A549 (cell line): Measurements from ENCODE around the gene TGFBR3. TPM values are rescaled to one million over a fixed set of nuclear protein-coding genes. Genes with fewer than 3 reads are reported as not detected.

Experiments used
- ATAC-seq, 2 experiments: fragments of 200-7000 bp in 1 of 2; fragments of >200 bp in 1 of 2; cut with Nextera tagmentation in 1 of 2; cut with Tn5 transposase in 1 of 2; 3 replicates each; pipeline versions ENCODE4 v1.8.0 to v1.9.1; 2018 to 2020; ENCODE audit warnings: mild to moderate bottlenecking in 1 of 2, moderate library complexity in 1 of 2
- CTCF ChIA-PET: fragments of 300-600 bp; sonication (Branson Sonifier 250); formaldehyde crosslinking; extraction: SDS; loops from one replicate; lab custom pipeline; 2021; ENCODE audit warnings: antibody characterized with exemption, inconsistent platforms; lab: Yijun Ruan, JAX
- POLR2A ChIA-PET: fragments of 350-600 bp; formaldehyde crosslinking; extraction: SDS; loops from one replicate; lab custom pipeline; 2021; ENCODE audit warnings: antibody characterized with exemption, inconsistent platforms; lab: Yijun Ruan, JAX
- DNase-seq, 2 experiments: peaks; one replicate each; pipeline versions ENCODE4 v3.0.0 to v3.0.0-alpha.2; 2011 to 2016; ENCODE audit warnings: low read depth in 1 of 2, low spot score in 1 of 2
- FAIRE-seq: peaks from 2 replicates; lab custom pipeline; 2011; peaks lifted over from hg19 to GRCh38; lab: Jason Lieb, UNC
- H3K27ac ChIP-seq, 2 experiments: fragments of >200 bp; sonication (Bioruptor Twin); formaldehyde crosslinking; 3 replicates each; pipeline ENCODE4 v1.5.1; 2016 to 2017
- H3K4me1 ChIP-seq: fragments of >200 bp; sonication (Bioruptor Twin); formaldehyde crosslinking; 3 replicates; pipeline ENCODE4 v1.6.1; 2016
- H3K4me2 ChIP-seq: fragments of >200 bp; sonication (Bioruptor Twin); formaldehyde crosslinking; 3 replicates; pipeline ENCODE4 v1.6.1; 2016
- H3K4me3 ChIP-seq: fragments of >200 bp; sonication (Bioruptor Twin); formaldehyde crosslinking; 3 replicates; pipeline ENCODE4 v1.5.1; 2016
- H3K9me3 ChIP-seq: fragments of >200 bp; sonication (Bioruptor Twin); formaldehyde crosslinking; 3 replicates; pipeline ENCODE4 v1.6.1; 2016
- CBX8 ChIP-seq: fragments of 200-600 bp; sonication (generic); IDR thresholded peaks from 2 replicates; pipeline ENCODE4 v1.6.1; 2016
- CEBPB ChIP-seq, 2 experiments: fragments of >200 bp in 1 of 2; sonication (Bioruptor Twin) in 1 of 2; formaldehyde crosslinking in 1 of 2; IDR thresholded peaks; 2 replicates each; pipeline ENCODE4 v1.6.1; 2012 to 2016
- CHD2 ChIP-seq: fragments of 150-350 bp; IDR thresholded peaks from 2 replicates; pipeline ENCODE4 v1.6.1; 2014; ENCODE audit warnings: low read length; ENCODE audit not compliant: partially characterized antibody
- CHD4 ChIP-seq: fragments of 200-600 bp; sonication (generic); IDR thresholded peaks from 2 replicates; pipeline ENCODE4 v1.6.1; 2016; ENCODE audit warnings: antibody characterized with exemption, mild to moderate bottlenecking, borderline replicate concordance
- ESRRA ChIP-seq: fragments of 150-350 bp; IDR thresholded peaks from 2 replicates; pipeline ENCODE4 v1.6.1; 2014; ENCODE audit warnings: mild to moderate bottlenecking, low read length, borderline replicate concordance
- FOSL2 ChIP-seq, 2 experiments: fragments of 450-650 bp in 1 of 2; fragments of >200 bp in 1 of 2; sonication (Bioruptor Twin) in 1 of 2; formaldehyde crosslinking; IDR thresholded peaks; 2 replicates each; pipeline versions ENCODE4 v1.5.0 to v1.6.1; 2016 to 2020; ENCODE audit warnings: mild to moderate bottlenecking in 1 of 2, moderate library complexity in 1 of 2
- HOXB5 ChIP-seq: fragments of 250-450 bp; sonication (Bioruptor Pico); IDR thresholded peaks from 2 replicates; pipeline ENCODE4 v1.5.0; 2020; ENCODE audit warnings: mild to moderate bottlenecking, moderate library complexity
- JUN ChIP-seq, 2 experiments: fragments of >200 bp; sonication (Bioruptor Twin); formaldehyde crosslinking; IDR thresholded peaks; 2 replicates in 1 of 2; 3 replicates in 1 of 2; pipeline ENCODE4 v1.6.1; 2016 to 2017
- KDM5A ChIP-seq: fragments of 200-600 bp; sonication (generic); IDR thresholded peaks from 2 replicates; pipeline ENCODE4 v1.6.1; 2016; ENCODE audit warnings: antibody characterized with exemption, mild to moderate bottlenecking
- RAD21 ChIP-seq, 2 experiments: fragments of >200 bp in 1 of 2; sonication (Bioruptor Twin) in 1 of 2; formaldehyde crosslinking in 1 of 2; IDR thresholded peaks in 1 of 2; conservative IDR thresholded peaks in 1 of 2; 2 replicates in 1 of 2; 3 replicates in 1 of 2; pipeline ENCODE4 v1.6.1; 2012 to 2018; ENCODE audit warnings: inconsistent platforms in 1 of 2
- RARB ChIP-seq: fragments of 250-450 bp; sonication (Bioruptor Pico); IDR thresholded peaks from 2 replicates; pipeline ENCODE4 v1.8.0; 2021; ENCODE audit warnings: mild to moderate bottlenecking, moderate library complexity
- RFX5 ChIP-seq: fragments of 450-650 bp; IDR thresholded peaks from 2 replicates; pipeline ENCODE4 v1.7.1; 2014; ENCODE audit warnings: antibody characterized with exemption, mild to moderate bottlenecking, moderate library complexity
- RNF2 ChIP-seq: fragments of 200-600 bp; sonication (generic); IDR thresholded peaks from 2 replicates; pipeline ENCODE4 v1.6.1; 2016; ENCODE audit warnings: low read depth, mild to moderate bottlenecking, antibody characterized with exemption, moderate library complexity, borderline replicate concordance
- SMC3 ChIP-seq: fragments of >200 bp; sonication (Bioruptor Twin); formaldehyde crosslinking; IDR thresholded peaks from 3 replicates; pipeline ENCODE4 v1.6.1; 2018; ENCODE audit warnings: inconsistent platforms
- SREBF2 ChIP-seq: fragments of 450-650 bp; IDR thresholded peaks from 2 replicates; pipeline ENCODE4 v1.6.1; 2014; ENCODE audit warnings: mild to moderate bottlenecking, moderate library complexity
- ZC3H11A ChIP-seq: fragments of 450-650 bp; IDR thresholded peaks from 2 replicates; pipeline ENCODE4 v1.6.1; 2014; ENCODE audit warnings: antibody characterized with exemption, mild to moderate bottlenecking
- ZFP36 ChIP-seq: fragments of 450-650 bp; IDR thresholded peaks from 2 replicates; pipeline ENCODE4 v1.6.1; 2014; ENCODE audit warnings: borderline replicate concordance; ENCODE audit not compliant: partially characterized antibody
- WGBS: methylation state at CpG from one replicate; pipeline ENCODE4 v1.1.6; 2017; ENCODE audit errors: missing lambda C conversion rate; 5-methylcytosine and 5-hydroxymethylcytosine counted together
- polyA plus RNA-seq, 4 experiments: library from polyadenylated mRNA; depleted of rRNA in 3 of 4; stranded (reverse); fragments of >200 nt; fragmentation: RNase III in 1 of 4; extraction: RNeasy Plus Mini Kit Qiagen cat#74134 plus additional on column Dnase treatment in 1 of 4; gene quantifications; 2 replicates in 3 of 4; 3 replicates in 1 of 4; pipeline ENCODE4 v1.2.3, GENCODE V29; 2011 to 2017
- TF ChIP-seq, protein P1 (sequence below): fragments of 450-650 bp; IDR thresholded peaks from 2 replicates; pipeline ENCODE4 v1.6.1; 2014; ENCODE audit warnings: antibody characterized with exemption
- TF ChIP-seq, protein P2 (sequence below): fragments of >200 bp; sonication (Bioruptor Twin); formaldehyde crosslinking; IDR thresholded peaks from 3 replicates; pipeline ENCODE4 v1.6.1; 2016
- TF ChIP-seq, protein P3 (sequence below): fragments of >200 bp; sonication (Bioruptor Twin); formaldehyde crosslinking; IDR thresholded peaks from 3 replicates; pipeline ENCODE4 v1.5.1; 2016
- TF ChIP-seq, protein P4 (sequence below): IDR thresholded peaks from 2 replicates; pipeline ENCODE4 v1.6.1; 2012
- TF ChIP-seq, protein P5 (sequence below): fragments of >200 bp; sonication (Bioruptor Twin); formaldehyde crosslinking; IDR thresholded peaks from 2 replicates; pipeline ENCODE4 v1.6.1; 2016
- TF ChIP-seq, protein P6 (sequence below): IDR thresholded peaks from 2 replicates; pipeline ENCODE4 v1.6.1; 2012
- TF ChIP-seq, protein P7 (sequence below): fragments of 150-350 bp; IDR thresholded peaks from 2 replicates; pipeline ENCODE4 v1.6.1; 2014; ENCODE audit warnings: low read depth, mild to moderate bottlenecking, low read length

The TGFBR3 gene
- polyA plus RNA-seq, 2 of the 4 experiments (the other 2 are of a cell fraction): 5.0 to 8.9 TPM

DNA sequence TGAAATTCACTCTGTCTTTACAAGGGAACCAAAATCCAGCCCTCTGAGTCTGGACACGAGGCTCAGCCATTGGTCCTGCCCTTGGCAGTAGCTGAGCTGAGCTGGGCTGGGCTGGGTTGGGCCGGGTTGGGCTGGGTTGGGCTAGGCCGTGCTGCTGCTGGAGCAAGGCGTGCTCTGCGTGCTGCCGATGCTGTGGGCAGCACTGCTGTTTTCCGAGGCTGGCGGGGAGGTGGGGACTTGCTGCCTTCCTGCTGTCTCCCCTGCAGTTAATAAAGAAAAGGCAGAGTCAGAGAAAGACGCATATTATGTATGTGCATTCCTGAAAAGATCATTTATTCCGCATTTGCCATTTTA is 202.4 kb downstream of the TGFBR3 start:
- no peak overlapping the region for H3K27ac ChIP-seq
- POLR2A ChIA-PET: no interaction called here
- H3K4me2 ChIP-seq: no peak overlapping the region
- H3K4me1 ChIP-seq: no peaks in the 10 kb centered on the region
- no peak for ATAC-seq
- TF ChIP-seq, protein P1, sequence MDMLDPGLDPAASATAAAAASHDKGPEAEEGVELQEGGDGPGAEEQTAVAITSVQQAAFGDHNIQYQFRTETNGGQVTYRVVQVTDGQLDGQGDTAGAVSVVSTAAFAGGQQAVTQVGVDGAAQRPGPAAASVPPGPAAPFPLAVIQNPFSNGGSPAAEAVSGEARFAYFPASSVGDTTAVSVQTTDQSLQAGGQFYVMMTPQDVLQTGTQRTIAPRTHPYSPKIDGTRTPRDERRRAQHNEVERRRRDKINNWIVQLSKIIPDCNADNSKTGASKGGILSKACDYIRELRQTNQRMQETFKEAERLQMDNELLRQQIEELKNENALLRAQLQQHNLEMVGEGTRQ: no peak
- TF ChIP-seq SREBF2 (no peak), ZFP36 (no peak), CHD4 (no peak), RNF2 (no peak), RAD21 (conservative IDR thresholded peaks at IDR 0.05 in 1 of 2, IDR thresholded peaks at IDR 0.05 in 1 of 2) (no peak), ESRRA (no peak), ZC3H11A (no peak), SMC3 (no peak), HOXB5 (CRISPR knock-in tag) (no peak), RARB (CRISPR knock-in tag) (no peak), CBX8 (no peak), CHD2 (no peak), FOSL2 (IDR thresholded peaks at IDR 0.05) (no peak), FOSL2 (CRISPR knock-in tag; IDR thresholded peaks at IDR 0.05) (no peak)
- TF ChIP-seq, protein P2, sequence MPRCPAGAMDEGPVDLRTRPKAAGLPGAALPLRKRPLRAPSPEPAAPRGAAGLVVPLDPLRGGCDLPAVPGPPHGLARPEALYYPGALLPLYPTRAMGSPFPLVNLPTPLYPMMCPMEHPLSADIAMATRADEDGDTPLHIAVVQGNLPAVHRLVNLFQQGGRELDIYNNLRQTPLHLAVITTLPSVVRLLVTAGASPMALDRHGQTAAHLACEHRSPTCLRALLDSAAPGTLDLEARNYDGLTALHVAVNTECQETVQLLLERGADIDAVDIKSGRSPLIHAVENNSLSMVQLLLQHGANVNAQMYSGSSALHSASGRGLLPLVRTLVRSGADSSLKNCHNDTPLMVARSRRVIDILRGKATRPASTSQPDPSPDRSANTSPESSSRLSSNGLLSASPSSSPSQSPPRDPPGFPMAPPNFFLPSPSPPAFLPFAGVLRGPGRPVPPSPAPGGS: no peak
- TF ChIP-seq, protein P3, sequence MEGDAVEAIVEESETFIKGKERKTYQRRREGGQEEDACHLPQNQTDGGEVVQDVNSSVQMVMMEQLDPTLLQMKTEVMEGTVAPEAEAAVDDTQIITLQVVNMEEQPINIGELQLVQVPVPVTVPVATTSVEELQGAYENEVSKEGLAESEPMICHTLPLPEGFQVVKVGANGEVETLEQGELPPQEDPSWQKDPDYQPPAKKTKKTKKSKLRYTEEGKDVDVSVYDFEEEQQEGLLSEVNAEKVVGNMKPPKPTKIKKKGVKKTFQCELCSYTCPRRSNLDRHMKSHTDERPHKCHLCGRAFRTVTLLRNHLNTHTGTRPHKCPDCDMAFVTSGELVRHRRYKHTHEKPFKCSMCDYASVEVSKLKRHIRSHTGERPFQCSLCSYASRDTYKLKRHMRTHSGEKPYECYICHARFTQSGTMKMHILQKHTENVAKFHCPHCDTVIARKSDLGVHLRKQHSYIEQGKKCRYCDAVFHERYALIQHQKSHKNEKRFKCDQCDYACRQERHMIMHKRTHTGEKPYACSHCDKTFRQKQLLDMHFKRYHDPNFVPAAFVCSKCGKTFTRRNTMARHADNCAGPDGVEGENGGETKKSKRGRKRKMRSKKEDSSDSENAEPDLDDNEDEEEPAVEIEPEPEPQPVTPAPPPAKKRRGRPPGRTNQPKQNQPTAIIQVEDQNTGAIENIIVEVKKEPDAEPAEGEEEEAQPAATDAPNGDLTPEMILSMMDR: no peak
- TF ChIP-seq, protein P4, sequence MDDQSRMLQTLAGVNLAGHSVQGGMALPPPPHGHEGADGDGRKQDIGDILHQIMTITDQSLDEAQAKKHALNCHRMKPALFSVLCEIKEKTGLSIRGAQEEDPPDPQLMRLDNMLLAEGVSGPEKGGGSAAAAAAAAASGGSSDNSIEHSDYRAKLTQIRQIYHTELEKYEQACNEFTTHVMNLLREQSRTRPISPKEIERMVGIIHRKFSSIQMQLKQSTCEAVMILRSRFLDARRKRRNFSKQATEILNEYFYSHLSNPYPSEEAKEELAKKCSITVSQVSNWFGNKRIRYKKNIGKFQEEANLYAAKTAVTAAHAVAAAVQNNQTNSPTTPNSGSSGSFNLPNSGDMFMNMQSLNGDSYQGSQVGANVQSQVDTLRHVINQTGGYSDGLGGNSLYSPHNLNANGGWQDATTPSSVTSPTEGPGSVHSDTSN: no peak
- TF ChIP-seq, all 56 proteins: peak for 0
- no peak overlapping the region for H3K4me3 ChIP-seq
- no peak for DNase-seq
- no peaks in the 10 kb centered on the region for H3K9me3 ChIP-seq
- WGBS: 77% methylated on average over 3 of the region's 10 CpGs
- CTCF ChIA-PET: no interaction called here
- no peak for FAIRE-seq

DNA sequence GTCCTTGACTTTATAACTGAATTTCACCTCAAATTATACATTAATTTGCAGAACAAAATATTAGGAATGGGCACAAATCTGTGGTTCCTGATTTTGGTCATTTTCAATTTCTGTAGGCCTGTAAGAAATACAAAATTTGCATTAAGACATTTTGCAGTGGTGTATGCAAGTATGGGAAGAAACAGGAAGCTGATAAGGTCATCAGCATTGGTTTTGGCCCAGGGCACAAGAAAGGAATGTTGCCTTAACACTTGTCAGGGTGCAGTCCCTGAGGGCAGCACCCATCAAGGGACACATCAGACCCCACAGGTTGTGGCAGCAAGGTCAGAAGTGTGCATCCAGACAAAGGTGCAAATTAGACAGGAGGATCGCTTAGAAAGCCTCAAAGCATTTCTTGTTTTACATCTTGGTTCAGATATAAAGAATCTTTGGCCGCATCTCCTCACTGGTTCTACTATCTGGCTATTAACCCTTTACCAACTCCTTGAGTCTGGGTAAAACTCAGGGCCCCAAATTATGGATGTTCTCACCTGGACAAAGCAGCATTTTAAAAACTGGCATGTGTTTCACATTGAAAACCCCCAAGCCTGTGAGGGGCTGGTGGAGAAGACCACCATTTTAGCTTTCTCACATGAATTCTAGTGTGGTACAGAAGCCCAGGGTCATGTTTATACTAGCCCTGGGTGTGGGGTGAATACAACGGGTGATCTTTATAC is 202.9 kb downstream of the TGFBR3 start:
- WGBS: 64% methylated on average over 3 of the region's 3 CpGs
- ChIA-PET POLR2A (interaction anchor here (0.6 kb wide), 1 partner anchor 162 kb away, joined by 5 read pairs; no protein-coding TSS in a partner anchor), CTCF (no interaction called here)
- H3K27ac ChIP-seq: no peak overlapping the region
- H3K4me1 ChIP-seq: no peaks in the 10 kb centered on the region
- no peak overlapping the region for H3K4me2 ChIP-seq
- DNase-seq: no peak
- no peak overlapping the region for H3K4me3 ChIP-seq
- ATAC-seq: no peak
- FAIRE-seq: no peak
- H3K9me3 ChIP-seq: no peaks in the 10 kb centered on the region
- no peak for TF ChIP-seq RFX5
- TF ChIP-seq CEBPB (IDR thresholded peaks at IDR 0.05): no peak
- TF ChIP-seq, protein P5, sequence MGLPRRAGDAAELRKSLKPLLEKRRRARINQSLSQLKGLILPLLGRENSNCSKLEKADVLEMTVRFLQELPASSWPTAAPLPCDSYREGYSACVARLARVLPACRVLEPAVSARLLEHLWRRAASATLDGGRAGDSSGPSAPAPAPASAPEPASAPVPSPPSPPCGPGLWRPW: no peak
- no peak for TF ChIP-seq KDM5A
- TF ChIP-seq, protein P6, sequence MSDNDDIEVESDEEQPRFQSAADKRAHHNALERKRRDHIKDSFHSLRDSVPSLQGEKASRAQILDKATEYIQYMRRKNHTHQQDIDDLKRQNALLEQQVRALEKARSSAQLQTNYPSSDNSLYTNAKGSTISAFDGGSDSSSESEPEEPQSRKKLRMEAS: no peak
- no peak for TF ChIP-seq CHD4
- TF ChIP-seq JUN (IDR thresholded peaks at IDR 0.05): no peak
- TF ChIP-seq, protein P3: no peak
- TF ChIP-seq, protein P7, sequence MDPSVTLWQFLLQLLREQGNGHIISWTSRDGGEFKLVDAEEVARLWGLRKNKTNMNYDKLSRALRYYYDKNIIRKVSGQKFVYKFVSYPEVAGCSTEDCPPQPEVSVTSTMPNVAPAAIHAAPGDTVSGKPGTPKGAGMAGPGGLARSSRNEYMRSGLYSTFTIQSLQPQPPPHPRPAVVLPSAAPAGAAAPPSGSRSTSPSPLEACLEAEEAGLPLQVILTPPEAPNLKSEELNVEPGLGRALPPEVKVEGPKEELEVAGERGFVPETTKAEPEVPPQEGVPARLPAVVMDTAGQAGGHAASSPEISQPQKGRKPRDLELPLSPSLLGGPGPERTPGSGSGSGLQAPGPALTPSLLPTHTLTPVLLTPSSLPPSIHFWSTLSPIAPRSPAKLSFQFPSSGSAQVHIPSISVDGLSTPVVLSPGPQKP: no peak
